OCI-LY1 (cell line): ENCODE results near the gene LRRC45.

Experiments
- H2AFZ ChIP-seq: fragments of 200-600 bp; sonication (generic), shearing (Covaris generic); 2 replicates; pipeline ENCODE4 v1.6.0; 2014; ENCODE audit warnings: antibody characterized with exemption, mild to moderate bottlenecking, low read length
- H3F3A ChIP-seq: fragments of 200-600 bp; sonication (generic), shearing (Covaris generic); 2 replicates; pipeline ENCODE4 v1.6.0; 2014; ENCODE audit warnings: mild to moderate bottlenecking, antibody characterized with exemption, low read length, moderate library complexity; ENCODE audit not compliant: insufficient read depth
- H3K27ac ChIP-seq: fragments of 200-600 bp; sonication (generic); 2 replicates; pipeline ENCODE4 v1.5.1; 2014; ENCODE audit warnings: low read length, mixed run types, mild to moderate bottlenecking, low read depth; ENCODE audit not compliant: poor library complexity, severe bottlenecking
- H3K27me3 ChIP-seq: fragments of 200-600 bp; sonication (generic); 2 replicates; pipeline ENCODE4 v1.6.0; 2014; ENCODE audit warnings: antibody characterized with exemption, mild to moderate bottlenecking, low read length, moderate library complexity; ENCODE audit not compliant: insufficient read depth
- H3K36me3 ChIP-seq: fragments of 200-600 bp; sonication (generic); 2 replicates; pipeline ENCODE4 v1.6.1; 2014; ENCODE audit warnings: mild to moderate bottlenecking, antibody characterized with exemption, low read length, moderate library complexity, mixed read lengths; ENCODE audit not compliant: insufficient read depth
- H3K4me1 ChIP-seq: fragments of 200-600 bp; sonication (generic); 2 replicates; pipeline ENCODE4 v1.5.1; 2014; ENCODE audit warnings: mild to moderate bottlenecking, low read length, moderate library complexity; ENCODE audit not compliant: insufficient read depth, severe bottlenecking
- H3K4me2 ChIP-seq: fragments of 200-600 bp; sonication (generic), shearing (Covaris generic); 2 replicates; pipeline ENCODE4 v1.6.1; 2014; ENCODE audit warnings: low read length
- H3K4me3 ChIP-seq: fragments of 200-600 bp; sonication (generic); 2 replicates; pipeline ENCODE4 v1.5.1; 2014; ENCODE audit warnings: low read length, low read depth, mild to moderate bottlenecking, mixed read lengths; ENCODE audit not compliant: poor library complexity, severe bottlenecking
- H3K79me2 ChIP-seq: fragments of 200-600 bp; shearing (Covaris generic); 2 replicates; pipeline ENCODE4 v1.6.1; 2016; ENCODE audit warnings: mixed run types, low read length, mixed read lengths; ENCODE audit not compliant: insufficient read depth
- H3K9ac ChIP-seq: fragments of 200-600 bp; sonication (generic), shearing (Covaris generic); 2 replicates; pipeline ENCODE4 v1.6.1; 2014; ENCODE audit warnings: mild to moderate bottlenecking, low read length, mixed read lengths
- H3K9me2 ChIP-seq: fragments of 200-600 bp; sonication (generic), shearing (Covaris generic); 2 replicates; pipeline ENCODE4 v1.6.1; 2014; ENCODE audit warnings: low read depth, mild to moderate bottlenecking, low read length, mixed read lengths
- H3K9me3 ChIP-seq: fragments of 200-600 bp; shearing (Covaris generic); 2 replicates; pipeline ENCODE4 v1.6.1; 2014; ENCODE audit warnings: low read length, mixed read lengths
- H4K20me1 ChIP-seq: fragments of 200-600 bp; sonication (generic), shearing (Covaris generic); 2 replicates; pipeline ENCODE4 v1.6.0; 2016; ENCODE audit warnings: mild to moderate bottlenecking, low read length; ENCODE audit not compliant: insufficient read depth
- EZH2 ChIP-seq: fragments of 200-600 bp; sonication (generic), shearing (Covaris generic); IDR thresholded peaks from 2 replicates; pipeline ENCODE4 v1.8.0; 2017; ENCODE audit warnings: borderline replicate concordance, mixed run types, mild to moderate bottlenecking, antibody characterized with exemption, low read length, moderate library complexity, mixed read lengths
- TF ChIP-seq, protein P1 (sequence below): fragments of 200-600 bp; sonication (generic), shearing (Covaris generic); IDR thresholded peaks from 2 replicates; pipeline ENCODE4 v1.5.1; 2017; ENCODE audit warnings: mild to moderate bottlenecking, antibody characterized with exemption, low read length, moderate library complexity, mixed read lengths

LRRC45 gene

GRCh38 chr17:82008258-82008940 lies 14.7 kb upstream of the LRRC45 start:
- Histone ChIP-seq H3K4me2 (no peak overlapping the region), H3K9ac (no peak overlapping the region), H3K79me2 (no peaks in the 10 kb centered on the region), H3F3A (no peaks in the 10 kb centered on the region), H2AFZ (no peak overlapping the region), H3K9me3 (no peaks in the 10 kb centered on the region), H4K20me1 (no peaks in the 10 kb centered on the region), H3K27ac (no peak overlapping the region), H3K4me3 (no peak overlapping the region), H3K27me3 (no peaks in the 10 kb centered on the region; the same call in 1 of the 2 replicates), H3K4me1 (no peaks in the 10 kb centered on the region), H3K9me2 (no peaks in the 10 kb centered on the region), H3K36me3 (no peaks in the 10 kb centered on the region; the same call in 1 of the 2 replicates)
- no peak for TF ChIP-seq EZH2
- TF ChIP-seq, protein P1, sequence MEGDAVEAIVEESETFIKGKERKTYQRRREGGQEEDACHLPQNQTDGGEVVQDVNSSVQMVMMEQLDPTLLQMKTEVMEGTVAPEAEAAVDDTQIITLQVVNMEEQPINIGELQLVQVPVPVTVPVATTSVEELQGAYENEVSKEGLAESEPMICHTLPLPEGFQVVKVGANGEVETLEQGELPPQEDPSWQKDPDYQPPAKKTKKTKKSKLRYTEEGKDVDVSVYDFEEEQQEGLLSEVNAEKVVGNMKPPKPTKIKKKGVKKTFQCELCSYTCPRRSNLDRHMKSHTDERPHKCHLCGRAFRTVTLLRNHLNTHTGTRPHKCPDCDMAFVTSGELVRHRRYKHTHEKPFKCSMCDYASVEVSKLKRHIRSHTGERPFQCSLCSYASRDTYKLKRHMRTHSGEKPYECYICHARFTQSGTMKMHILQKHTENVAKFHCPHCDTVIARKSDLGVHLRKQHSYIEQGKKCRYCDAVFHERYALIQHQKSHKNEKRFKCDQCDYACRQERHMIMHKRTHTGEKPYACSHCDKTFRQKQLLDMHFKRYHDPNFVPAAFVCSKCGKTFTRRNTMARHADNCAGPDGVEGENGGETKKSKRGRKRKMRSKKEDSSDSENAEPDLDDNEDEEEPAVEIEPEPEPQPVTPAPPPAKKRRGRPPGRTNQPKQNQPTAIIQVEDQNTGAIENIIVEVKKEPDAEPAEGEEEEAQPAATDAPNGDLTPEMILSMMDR = no peak

DNA sequence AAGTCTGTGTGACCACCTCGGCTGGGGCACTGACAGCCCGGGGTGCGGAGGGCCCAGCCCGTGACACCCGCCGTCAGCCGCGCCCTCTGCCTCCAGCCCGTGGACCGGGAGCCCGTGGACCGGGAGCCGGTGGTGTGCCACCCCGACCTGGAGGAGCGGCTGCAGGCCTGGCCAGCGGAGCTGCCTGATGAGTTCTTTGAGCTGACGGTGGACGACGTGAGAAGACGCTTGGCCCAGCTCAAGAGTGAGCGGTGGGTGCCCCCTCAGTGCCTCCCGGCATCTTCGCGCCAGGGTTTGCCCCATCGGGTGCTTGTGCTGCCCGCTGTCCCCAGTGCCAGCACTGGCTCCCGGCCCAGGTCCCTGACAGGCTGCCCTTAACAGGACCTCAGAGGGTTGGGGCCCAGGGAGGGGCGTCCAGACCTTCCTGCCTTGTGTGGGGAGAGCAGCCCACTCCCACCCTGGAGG lies 14.1 kb upstream of the LRRC45 start:
- Histone ChIP-seq H3K9me3 (no peaks in the 10 kb centered on the region), H3K27me3 (no peaks in the 10 kb centered on the region; the same call in 1 of the 2 replicates), H3K9ac (no peak overlapping the region), H3K36me3 (no peaks in the 10 kb centered on the region; the same call in 1 of the 2 replicates), H3K27ac (no peak overlapping the region), H3K4me3 (no peak overlapping the region), H3K4me2 (no peak overlapping the region), H4K20me1 (no peaks in the 10 kb centered on the region), H2AFZ (no peak overlapping the region), H3K79me2 (no peaks in the 10 kb centered on the region), H3F3A (no peaks in the 10 kb centered on the region), H3K4me1 (no peaks in the 10 kb centered on the region), H3K9me2 (no peaks in the 10 kb centered on the region)
- no peak for TF ChIP-seq EZH2
- TF ChIP-seq, protein P1 = no peak

DNA sequence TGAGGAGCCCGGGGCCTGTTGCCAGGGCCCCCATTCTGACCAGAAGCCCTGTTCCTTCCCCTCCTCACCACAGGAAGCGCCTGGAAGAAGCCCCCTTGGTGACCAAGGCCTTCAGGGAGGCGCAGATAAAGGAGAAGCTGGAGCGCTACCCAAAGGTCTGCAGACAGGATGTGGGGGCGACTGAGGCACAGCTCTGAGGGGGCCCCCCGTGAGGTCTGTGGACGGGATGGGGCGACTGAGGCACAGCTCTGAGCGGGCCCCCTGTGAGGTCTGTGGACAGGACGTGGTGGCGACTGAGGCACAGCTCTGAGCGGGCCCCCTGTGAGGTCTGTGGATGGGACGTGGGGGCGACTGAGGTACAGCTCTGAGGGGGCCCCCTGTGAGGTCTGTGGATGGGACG lies 13.7 kb upstream of the LRRC45 start:
- H2AFZ ChIP-seq = no peak overlapping the region
- H3K79me2 ChIP-seq = no peaks in the 10 kb centered on the region
- H3K36me3 ChIP-seq = no peaks in the 10 kb centered on the region; the same call in 1 of the 2 replicates
- no peaks in the 10 kb centered on the region for H3K4me1 ChIP-seq
- H3K9me2 ChIP-seq = no peaks in the 10 kb centered on the region
- no peaks in the 10 kb centered on the region for H3F3A ChIP-seq
- no peaks in the 10 kb centered on the region for H3K9me3 ChIP-seq
- H3K4me2 ChIP-seq = no peak overlapping the region
- H3K4me3 ChIP-seq = no peak overlapping the region
- no peak overlapping the region for H3K9ac ChIP-seq
- H4K20me1 ChIP-seq = no peaks in the 10 kb centered on the region
- H3K27me3 ChIP-seq = no peaks in the 10 kb centered on the region; the same call in 1 of the 2 replicates
- no peak for TF ChIP-seq EZH2
- TF ChIP-seq, protein P1 = no peak
- H3K27ac ChIP-seq = no peak overlapping the region
